Activated CD8-positive, alpha-beta memory T cell treated with anti-CD3 and anti-CD28 coated beads, Interleukin-2, amount 50 U/mL, for 4 hours (primary cell): ENCODE data around the gene ELMO1.
A peak's percentile ranks its signal among the peaks of the same experiment; 100 is the strongest.
"Not testable (repeated sequence)": the region's sequence is repeated elsewhere in the genome, so short reads cannot be mapped to it uniquely, and the experiment has no call there.

Experiments used
- DNase-seq: peaks from one replicate; pipeline ENCODE4 v3.0.0-alpha.2; 2020

ELMO1 gene

GRCh38 chr7:36999626-37000485, 448.8 kb downstream of the ELMO1 start:
- no peak for DNase-seq

GRCh38 chr7:36995776-36996175, 452.9 kb downstream of the ELMO1 start:
- no peak for DNase-seq

GRCh38 chr7:36994456-36995112, 454.1 kb downstream of the ELMO1 start:
- DNase-seq, result no peak

- DNase-seq, result peak; percentile 63
Observed at GRCh38 chr7:36986948-36987724, 461.5 kb downstream of the ELMO1 start.

GRCh38 chr7:36986511-36986933, 462.1 kb downstream of the ELMO1 start:
- DNase-seq, result no peak

- no peak for DNase-seq
Observed at GRCh38 chr7:36985866-36986400, 462.7 kb downstream of the ELMO1 start.

GRCh38 chr7:36985316-36985715, 463.3 kb downstream of the ELMO1 start:
- DNase-seq, result no peak

GRCh38 chr7:36984710-36985312, 463.9 kb downstream of the ELMO1 start:
- no peak for DNase-seq

GRCh38 chr7:36984041-36984521, 464.6 kb downstream of the ELMO1 start:
- no peak for DNase-seq

- no peak for DNase-seq
Observed at GRCh38 chr7:36982766-36983165, 465.9 kb downstream of the ELMO1 start.

- no peak for DNase-seq
Observed at GRCh38 chr7:36979810-36980248, 468.8 kb downstream of the ELMO1 start.

GRCh38 chr7:36978461-36978860, 470.2 kb downstream of the ELMO1 start:
- DNase-seq, result no peak

- DNase-seq, result no peak
Observed at GRCh38 chr7:36977878-36978277, 470.8 kb downstream of the ELMO1 start.

- not testable (repeated sequence) for DNase-seq
Observed at GRCh38 chr7:36973534-36973933, 475.1 kb downstream of the ELMO1 start.

GRCh38 chr7:36972140-36972518, 476.5 kb downstream of the ELMO1 start:
- no peak for DNase-seq

GRCh38 chr7:36971515-36972139, 477.0 kb downstream of the ELMO1 start:
- DNase-seq, result no peak

- DNase-seq, result no peak
Observed at GRCh38 chr7:36970551-36971514, 477.8 kb downstream of the ELMO1 start.

- DNase-seq, result no peak
Observed at GRCh38 chr7:36969376-36969775, 479.3 kb downstream of the ELMO1 start.

GRCh38 chr7:36967387-36967786, 481.3 kb downstream of the ELMO1 start:
- DNase-seq, result no peak

GRCh38 chr7:36966636-36967035, 482.0 kb downstream of the ELMO1 start:
- DNase-seq, result no peak

- DNase-seq, result no peak
Observed at GRCh38 chr7:36966039-36966438, 482.6 kb downstream of the ELMO1 start.
